DND-41 (cell line): Measurements from ENCODE around the gene PDIA4.

ENCODE experiments used
- ATAC-seq: fragments of 200-7000 bp; cut with Tn5 transposase; 3 replicates; pipeline ENCODE4 v1.9.1; 2021; ENCODE audit warnings: low read depth; ENCODE audit not compliant: insufficient read depth
- DNase-seq: peaks from one replicate; pipeline ENCODE4 v3.0.0-alpha.2; 2020
- H2AFZ ChIP-seq: 2 replicates; pipeline ENCODE4 v1.6.0; 2012; ENCODE audit warnings: low read depth, low read length
- H3K27ac ChIP-seq: 2 replicates; pipeline ENCODE4 v1.5.1; 2012; ENCODE audit warnings: low read length, inconsistent platforms
- H3K27me3 ChIP-seq: fragments of 200-600 bp; sonication (generic); 2 replicates; pipeline ENCODE4 v1.6.0; 2012; ENCODE audit warnings: low read length, mild to moderate bottlenecking, inconsistent platforms; ENCODE audit not compliant: insufficient read depth, poor library complexity
- H3K36me3 ChIP-seq: 2 replicates; pipeline ENCODE4 v1.5.1; 2012; ENCODE audit warnings: low read length, inconsistent platforms; ENCODE audit not compliant: insufficient read depth
- H3K4me1 ChIP-seq: 2 replicates; pipeline ENCODE4 v1.5.1; 2012; ENCODE audit warnings: mild to moderate bottlenecking, low read length; ENCODE audit not compliant: insufficient read depth
- H3K4me2 ChIP-seq: 2 replicates; pipeline ENCODE4 v1.6.0; 2012; ENCODE audit warnings: mild to moderate bottlenecking, moderate library complexity, low read length, inconsistent platforms; ENCODE audit not compliant: insufficient read depth
- H3K4me3 ChIP-seq, 2 experiments: fragments of 200-600 bp in 1 of 2; shearing (Covaris generic) in 1 of 2; 2 replicates each; pipeline ENCODE4 v1.5.1; 2012 to 2016; ENCODE audit warnings: inconsistent platforms in 2 of 2, low read length in 2 of 2, mild to moderate bottlenecking in 2 of 2, low read depth in 1 of 2, moderate library complexity in 1 of 2
- H3K79me2 ChIP-seq: 2 replicates; pipeline ENCODE4 v1.6.0; 2012; ENCODE audit warnings: low read length, inconsistent platforms; ENCODE audit not compliant: insufficient read depth
- H3K9ac ChIP-seq: 2 replicates; pipeline ENCODE4 v1.6.0; 2012; ENCODE audit warnings: low read depth, mild to moderate bottlenecking, inconsistent platforms, low read length, moderate library complexity
- H3K9me3 ChIP-seq: 2 replicates; pipeline ENCODE4 v1.5.1; 2012; ENCODE audit warnings: low read length, moderate library complexity, mild to moderate bottlenecking, inconsistent platforms; ENCODE audit not compliant: insufficient read depth, severe bottlenecking
- H4K20me1 ChIP-seq: 2 replicates; pipeline ENCODE4 v1.6.0; 2012; ENCODE audit warnings: low read length; ENCODE audit not compliant: insufficient read depth
- CTCF ChIP-seq: IDR thresholded peaks from 2 replicates; pipeline ENCODE4 v1.5.1; 2012; ENCODE audit warnings: borderline replicate concordance, low read length, moderate library complexity, mild to moderate bottlenecking; ENCODE audit not compliant: poor library complexity, severe bottlenecking; ENCODE audit errors: extremely low read depth
- EZH2 ChIP-seq: IDR thresholded peaks from 3 replicates; pipeline ENCODE4 v1.6.1; 2012; ENCODE audit warnings: borderline replicate concordance, low read depth, mild to moderate bottlenecking, moderate library complexity, low read length, inconsistent platforms; ENCODE audit not compliant: severe bottlenecking

PDIA4 gene

GRCh38 chr7:149028346-149029109 is at the start of gene PDIA4:
TSS of gene PDIA4 (minus strand) at chr7:149028505. CDS start at chr7:149028408, 97 bp downstream.
- Histone ChIP-seq H3K9ac (peak within 1 kb of the TSS; percentile 92), H3K79me2 (peaks cover 44% of the 10 kb centered on the region), H3K27me3 (no peaks in the 10 kb centered on the region), H3K4me2 (peak within 1 kb of the TSS; percentile 88), H3K4me1 (peaks cover 36% of the 10 kb centered on the region), H3K9me3 (no peaks in the 10 kb centered on the region), H3K27ac (peak within 1 kb of the TSS; percentile 80), H3K36me3 (peaks cover 13% of the 10 kb centered on the region; the same call in 1 of the 2 replicates), H3K4me3 (peak within 1 kb of the TSS; percentile 66 to 76), H2AFZ (peak within 1 kb of the TSS; percentile 84), H4K20me1 (peaks cover 7% of the 10 kb centered on the region; the same call in 1 of the 2 replicates)
- TF ChIP-seq EZH2 (no peak), CTCF (no peak)
- DNase-seq (peak; percentile 100), ATAC-seq (peak; percentile 91)

GRCh38 chr7:149077594-149077993 is 49.3 kb upstream of the PDIA4 start:
- no peak overlapping the region for H3K4me2 ChIP-seq
- H3K27ac ChIP-seq = no peak overlapping the region
- H3K4me3 ChIP-seq = no peak overlapping the region
- no peak for DNase-seq
- H3K9ac ChIP-seq = no peak overlapping the region
- no peaks in the 10 kb centered on the region for H3K27me3 ChIP-seq
- H3K9me3 ChIP-seq = no peaks in the 10 kb centered on the region
- peaks cover 29% of the 10 kb centered on the region for H3K36me3 ChIP-seq
- H2AFZ ChIP-seq = no peak overlapping the region
- peaks cover 16% of the 10 kb centered on the region; the same call in 1 of the 2 replicates for H3K79me2 ChIP-seq
- H3K4me1 ChIP-seq = no peaks in the 10 kb centered on the region
- no peak for ATAC-seq
- TF ChIP-seq EZH2 = no peak
- TF ChIP-seq CTCF = no peak
- H4K20me1 ChIP-seq = no peaks in the 10 kb centered on the region

GRCh38 chr7:149075286-149075685 is 47.0 kb upstream of the PDIA4 start:
- TF ChIP-seq CTCF = no peak
- TF ChIP-seq EZH2 = no peak
- Histone ChIP-seq H3K36me3 (peaks cover 47% of the 10 kb centered on the region), H3K27me3 (no peaks in the 10 kb centered on the region), H3K4me2 (no peak overlapping the region), H3K79me2 (peaks cover 10% of the 10 kb centered on the region; the same call in 1 of the 2 replicates), H2AFZ (no peak overlapping the region), H4K20me1 (peaks cover 4% of the 10 kb centered on the region; the same call in 1 of the 2 replicates), H3K9me3 (no peaks in the 10 kb centered on the region), H3K9ac (no peak overlapping the region), H3K27ac (no peak overlapping the region), H3K4me3 (no peak overlapping the region), H3K4me1 (no peaks in the 10 kb centered on the region)
- DNase-seq = no peak
- no peak for ATAC-seq
